Measurements from ENCODE around the gene MAP1LC3B. TPM values are rescaled to one million over a fixed set of nuclear protein-coding genes. Genes with fewer than 3 reads are reported as not detected.

Gene MAP1LC3B
- total RNA-seq, 1 experiment from 2014 or later: 75.2 TPM

GRCh38 chr16:87363771-87364455 is 28.2 kb upstream of the MAP1LC3B start:
- POLR2A ChIA-PET: no interaction called here
- no peak for ATAC-seq

GRCh38 chr16:87365021-87365713 is 27.0 kb upstream of the MAP1LC3B start:
- intact Hi-C loops (cut with micrococcal nuclease; ENCODE audit: unreplicated experiment): no loop called here
- no peaks in the 10 kb centered on the region for H3K27me3 ChIP-seq (ENCODE audit: control insufficient read depth, insufficient read depth, low read length)
- DNase-seq (ENCODE audit: low read depth, low spot score): no peak
- no peak overlapping the region for H3K4me3 ChIP-seq (ENCODE audit: low read depth in 2 of 2, low read length in 2 of 2)
- in situ Hi-C loops (cut with HindIII; ENCODE audit: low pct_unique_long_range_greater_than_20kb, low sequenced_read_pairs): no loop called here
- no peak overlapping the region for H3K27ac ChIP-seq (ENCODE audit: low read length)
- no peaks in the 10 kb centered on the region for H3K36me3 ChIP-seq (ENCODE audit: control insufficient read depth, insufficient read depth, low read length)
- ATAC-seq: no peak
- H3K4me1 ChIP-seq (ENCODE audit: control insufficient read depth, insufficient read depth, low read length): no peaks in the 10 kb centered on the region
- CTCF ChIA-PET: no interaction called here
- POLR2A ChIA-PET: no interaction called here
- BruUV-seq (replicated peaks): no TSS peak
- no peaks in the 10 kb centered on the region for H3K9me3 ChIP-seq (ENCODE audit: control insufficient read depth, insufficient read depth, low read depth, low read length)
- no peak for TF ChIP-seq CTCF (IDR thresholded peaks at IDR 0.05)
- no peak for TF ChIP-seq REST (IDR thresholded peaks at IDR 0.05; ENCODE audit: insufficient read depth in 1 of 2, low read depth in 2 of 2, low read length in 1 of 2)
- no peak for TF ChIP-seq POLR2AphosphoS5 (IDR thresholded peaks at IDR 0.05; ENCODE audit: low read depth, low read length)
- no peak for TF ChIP-seq SIN3A (IDR thresholded peaks at IDR 0.05; ENCODE audit: borderline replicate concordance, insufficient read depth, low read depth, low read length)

More at GRCh38 chr16:87363771-87364455, 28.2 kb upstream of the MAP1LC3B start:
- CTCF ChIA-PET: no interaction called here
- in situ Hi-C loops (cut with HindIII; ENCODE audit: low pct_unique_long_range_greater_than_20kb, low sequenced_read_pairs): no loop called here
- TF ChIP-seq POLR2AphosphoS5 (IDR thresholded peaks at IDR 0.05; ENCODE audit: low read depth, low read length) (no peak), TCF7L2 (IDR thresholded peaks at IDR 0.05; ENCODE audit: low read depth, low read length) (no peak), REST (IDR thresholded peaks at IDR 0.05; ENCODE audit: insufficient read depth in 1 of 2, low read depth in 2 of 2, low read length in 1 of 2) (no peak), SIN3A (IDR thresholded peaks at IDR 0.05; ENCODE audit: borderline replicate concordance, insufficient read depth, low read depth, low read length) (no peak), CTCF (IDR thresholded peaks at IDR 0.05) (no peak)
- BruUV-seq (replicated peaks): no TSS peak
- Histone ChIP-seq H3K4me3 (ENCODE audit: low read depth in 2 of 2, low read length in 2 of 2) (no peak overlapping the region), H3K36me3 (ENCODE audit: control insufficient read depth, insufficient read depth, low read length) (no peaks in the 10 kb centered on the region), H3K9me3 (ENCODE audit: control insufficient read depth, insufficient read depth, low read depth, low read length) (no peaks in the 10 kb centered on the region), H3K27ac (ENCODE audit: low read length) (no peak overlapping the region), H3K27me3 (ENCODE audit: control insufficient read depth, insufficient read depth, low read length) (no peaks in the 10 kb centered on the region), H3K4me1 (ENCODE audit: control insufficient read depth, insufficient read depth, low read length) (no peaks in the 10 kb centered on the region)
- intact Hi-C loops (cut with micrococcal nuclease; ENCODE audit: unreplicated experiment): no loop called here
- no peak for DNase-seq (ENCODE audit: low read depth, low spot score)

Data from Panc1 (cell line).